GM21576 (cell line): ENCODE results near the gene SHANK3.

ENCODE experiments used
- ATAC-seq: cut with Tn5 transposase; IDR thresholded peaks from one replicate; pipeline ENCODE4 v1.9.1; 2021; ENCODE audit warnings: mild to moderate bottlenecking, moderate library complexity; ENCODE audit not compliant: unreplicated experiment

Gene SHANK3

GRCh38 chr22:50698546-50698945 is 25.9 kb downstream of the SHANK3 start:
- ATAC-seq: no peak

- no peak for ATAC-seq
These were observed 26.6 kb downstream of the SHANK3 start for GRCh38 chr22:50699001-50699755.

GRCh38 chr22:50699756-50700386 is 27.2 kb downstream of the SHANK3 start:
- ATAC-seq: no peak

- no peak for ATAC-seq
These were observed 27.9 kb downstream of the SHANK3 start for GRCh38 chr22:50700387-50701075.

GRCh38 chr22:50701076-50701419 is 28.4 kb downstream of the SHANK3 start:
- no peak for ATAC-seq

- ATAC-seq: no peak
These were observed 29.0 kb downstream of the SHANK3 start for GRCh38 chr22:50701428-50702154.

GRCh38 chr22:50702261-50702671 is 29.6 kb downstream of the SHANK3 start:
- no peak for ATAC-seq

GRCh38 chr22:50702821-50703725 is 30.4 kb downstream of the SHANK3 start:
- ATAC-seq: no peak

GRCh38 chr22:50703726-50704509 is 31.3 kb downstream of the SHANK3 start:
- no peak for ATAC-seq

GRCh38 chr22:50704510-50705218 is 32.0 kb downstream of the SHANK3 start:
- ATAC-seq: no peak

- ATAC-seq: no peak
These were observed 32.6 kb downstream of the SHANK3 start for GRCh38 chr22:50705219-50705691.

GRCh38 chr22:50705851-50706351 is 33.3 kb downstream of the SHANK3 start:
- no peak for ATAC-seq

- ATAC-seq: no peak
These were observed 34.0 kb downstream of the SHANK3 start for GRCh38 chr22:50706481-50707125.

- no peak for ATAC-seq
These were observed 35.9 kb downstream of the SHANK3 start for GRCh38 chr22:50708474-50708873.

- no peak for ATAC-seq
These were observed 36.4 kb downstream of the SHANK3 start for GRCh38 chr22:50708996-50709395.

- ATAC-seq: no peak
These were observed 37.6 kb downstream of the SHANK3 start for GRCh38 chr22:50710221-50710620.

GRCh38 chr22:50710886-50711285 is 38.3 kb downstream of the SHANK3 start:
- no peak for ATAC-seq
